Measurements from ENCODE around the gene C3orf80.

C3orf80 gene

DNA sequence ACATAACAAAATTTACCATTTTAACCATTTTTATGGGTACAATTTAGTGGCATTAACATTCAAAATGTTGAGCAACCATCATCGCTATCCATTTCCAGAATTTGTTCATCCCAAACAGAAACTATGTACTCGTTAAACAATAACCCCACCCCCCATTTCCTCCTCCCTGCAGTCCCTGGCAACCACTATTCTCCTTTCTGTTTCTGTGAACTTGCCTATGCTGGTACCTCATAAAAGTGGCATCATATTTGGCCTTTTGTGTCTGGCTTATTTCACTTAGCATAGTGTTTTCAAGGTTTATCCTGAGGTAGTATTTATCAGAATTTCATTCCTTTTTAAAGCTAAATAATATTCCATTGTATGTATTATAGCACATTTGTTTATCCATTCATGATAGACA, 32.4 kb downstream of the C3orf80 start:
- no peak for TF ChIP-seq CTCF (IDR thresholded peaks at IDR 0.05; ENCODE audit: low read depth, low read length)
- no peak overlapping the region for H3K4me3 ChIP-seq (ENCODE audit: low read depth, low read length)
- DNase-seq, result no peak
- no peaks in the 10 kb centered on the region for H3K9me3 ChIP-seq (ENCODE audit: severe bottlenecking)
- H3K27me3 ChIP-seq (ENCODE audit: insufficient read depth, low read depth, severe bottlenecking), result no peaks in the 10 kb centered on the region
- H3K27ac ChIP-seq, result no peak overlapping the region
- H3K36me3 ChIP-seq, result no peaks in the 10 kb centered on the region; the same call in 1 of the 2 replicates

DNA sequence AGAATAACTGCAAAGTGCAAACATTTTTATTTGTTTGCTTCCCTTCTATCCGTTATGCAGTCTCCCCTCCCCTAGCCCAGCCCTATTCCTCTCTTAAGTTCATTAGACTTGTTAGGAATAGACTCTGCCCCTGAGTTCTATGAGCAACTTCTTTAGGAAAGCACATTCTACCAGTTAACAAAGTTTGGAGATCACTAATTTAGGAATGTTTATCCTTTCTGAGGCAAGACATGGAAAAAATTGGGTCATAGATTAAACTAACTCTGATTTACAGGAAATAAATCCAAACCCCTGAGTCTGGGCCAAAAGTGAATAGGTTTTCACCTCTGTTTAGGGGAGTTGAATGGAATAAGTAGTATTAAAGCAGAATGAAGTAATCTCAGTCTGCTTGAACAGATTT, 34.4 kb downstream of the C3orf80 start:
- no peak overlapping the region for H3K4me3 ChIP-seq (ENCODE audit: low read depth, low read length)
- H3K27me3 ChIP-seq (ENCODE audit: insufficient read depth, low read depth, severe bottlenecking), result no peaks in the 10 kb centered on the region
- DNase-seq, result no peak
- no peaks in the 10 kb centered on the region; the same call in 1 of the 2 replicates for H3K36me3 ChIP-seq
- H3K9me3 ChIP-seq (ENCODE audit: severe bottlenecking), result no peaks in the 10 kb centered on the region
- no peak overlapping the region for H3K27ac ChIP-seq
- no peak for TF ChIP-seq CTCF (IDR thresholded peaks at IDR 0.05; ENCODE audit: low read depth, low read length)

GRCh38 chr3:160260587-160261270, 35.5 kb downstream of the C3orf80 start:
- TF ChIP-seq CTCF (IDR thresholded peaks at IDR 0.05; ENCODE audit: low read depth, low read length), result no peak

GRCh38 chr3:160265088-160265487, 39.9 kb downstream of the C3orf80 start:
- H3K9me3 ChIP-seq (ENCODE audit: severe bottlenecking), result no peaks in the 10 kb centered on the region
- no peak overlapping the region for H3K27ac ChIP-seq
- no peak for TF ChIP-seq CTCF (IDR thresholded peaks at IDR 0.05; ENCODE audit: low read depth, low read length)
- no peak for DNase-seq
- H3K36me3 ChIP-seq, result no peaks in the 10 kb centered on the region
- H3K27me3 ChIP-seq (ENCODE audit: insufficient read depth, low read depth, severe bottlenecking), result no peaks in the 10 kb centered on the region
- no peak overlapping the region for H3K4me3 ChIP-seq (ENCODE audit: low read depth, low read length)

More at GRCh38 chr3:160260587-160261270, 35.5 kb downstream of the C3orf80 start:
- no peak for DNase-seq
- no peaks in the 10 kb centered on the region for H3K9me3 ChIP-seq (ENCODE audit: severe bottlenecking)
- no peak overlapping the region for H3K27ac ChIP-seq
- no peaks in the 10 kb centered on the region for H3K27me3 ChIP-seq (ENCODE audit: insufficient read depth, low read depth, severe bottlenecking)
- H3K4me3 ChIP-seq (ENCODE audit: low read depth, low read length), result no peak overlapping the region
- H3K36me3 ChIP-seq, result no peaks in the 10 kb centered on the region; the same call in 1 of the 2 replicates

All from WERI-Rb-1 (cell line).